GM12801 (cell line): Measurements from ENCODE around the gene PITPNC1.

Source experiments
- TF ChIP-seq, protein P1 (sequence below): IDR thresholded peaks from one replicate; pipeline ENCODE4 v1.5.1; 2011; ENCODE audit warnings: control low read depth; ENCODE audit not compliant: insufficient read length; ENCODE audit errors: extremely low read depth

Gene PITPNC1

DNA sequence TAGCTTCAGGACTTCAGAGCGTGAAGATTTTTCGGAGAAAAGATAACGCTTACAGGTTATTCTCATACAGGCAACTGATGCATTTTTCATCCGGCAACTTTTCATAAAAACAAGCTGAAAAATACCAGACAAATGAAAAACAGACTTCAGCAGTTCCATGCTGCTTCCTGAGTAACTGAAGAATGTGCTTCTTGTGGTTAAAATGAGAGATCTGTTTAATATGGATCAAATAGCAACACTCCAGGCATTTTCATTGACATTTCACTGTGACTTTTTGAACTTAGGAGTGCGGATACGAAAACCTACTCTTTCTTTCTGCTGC, 705 bp upstream of the PITPNC1 start:
- TF ChIP-seq, protein P1, sequence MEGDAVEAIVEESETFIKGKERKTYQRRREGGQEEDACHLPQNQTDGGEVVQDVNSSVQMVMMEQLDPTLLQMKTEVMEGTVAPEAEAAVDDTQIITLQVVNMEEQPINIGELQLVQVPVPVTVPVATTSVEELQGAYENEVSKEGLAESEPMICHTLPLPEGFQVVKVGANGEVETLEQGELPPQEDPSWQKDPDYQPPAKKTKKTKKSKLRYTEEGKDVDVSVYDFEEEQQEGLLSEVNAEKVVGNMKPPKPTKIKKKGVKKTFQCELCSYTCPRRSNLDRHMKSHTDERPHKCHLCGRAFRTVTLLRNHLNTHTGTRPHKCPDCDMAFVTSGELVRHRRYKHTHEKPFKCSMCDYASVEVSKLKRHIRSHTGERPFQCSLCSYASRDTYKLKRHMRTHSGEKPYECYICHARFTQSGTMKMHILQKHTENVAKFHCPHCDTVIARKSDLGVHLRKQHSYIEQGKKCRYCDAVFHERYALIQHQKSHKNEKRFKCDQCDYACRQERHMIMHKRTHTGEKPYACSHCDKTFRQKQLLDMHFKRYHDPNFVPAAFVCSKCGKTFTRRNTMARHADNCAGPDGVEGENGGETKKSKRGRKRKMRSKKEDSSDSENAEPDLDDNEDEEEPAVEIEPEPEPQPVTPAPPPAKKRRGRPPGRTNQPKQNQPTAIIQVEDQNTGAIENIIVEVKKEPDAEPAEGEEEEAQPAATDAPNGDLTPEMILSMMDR = no peak

DNA sequence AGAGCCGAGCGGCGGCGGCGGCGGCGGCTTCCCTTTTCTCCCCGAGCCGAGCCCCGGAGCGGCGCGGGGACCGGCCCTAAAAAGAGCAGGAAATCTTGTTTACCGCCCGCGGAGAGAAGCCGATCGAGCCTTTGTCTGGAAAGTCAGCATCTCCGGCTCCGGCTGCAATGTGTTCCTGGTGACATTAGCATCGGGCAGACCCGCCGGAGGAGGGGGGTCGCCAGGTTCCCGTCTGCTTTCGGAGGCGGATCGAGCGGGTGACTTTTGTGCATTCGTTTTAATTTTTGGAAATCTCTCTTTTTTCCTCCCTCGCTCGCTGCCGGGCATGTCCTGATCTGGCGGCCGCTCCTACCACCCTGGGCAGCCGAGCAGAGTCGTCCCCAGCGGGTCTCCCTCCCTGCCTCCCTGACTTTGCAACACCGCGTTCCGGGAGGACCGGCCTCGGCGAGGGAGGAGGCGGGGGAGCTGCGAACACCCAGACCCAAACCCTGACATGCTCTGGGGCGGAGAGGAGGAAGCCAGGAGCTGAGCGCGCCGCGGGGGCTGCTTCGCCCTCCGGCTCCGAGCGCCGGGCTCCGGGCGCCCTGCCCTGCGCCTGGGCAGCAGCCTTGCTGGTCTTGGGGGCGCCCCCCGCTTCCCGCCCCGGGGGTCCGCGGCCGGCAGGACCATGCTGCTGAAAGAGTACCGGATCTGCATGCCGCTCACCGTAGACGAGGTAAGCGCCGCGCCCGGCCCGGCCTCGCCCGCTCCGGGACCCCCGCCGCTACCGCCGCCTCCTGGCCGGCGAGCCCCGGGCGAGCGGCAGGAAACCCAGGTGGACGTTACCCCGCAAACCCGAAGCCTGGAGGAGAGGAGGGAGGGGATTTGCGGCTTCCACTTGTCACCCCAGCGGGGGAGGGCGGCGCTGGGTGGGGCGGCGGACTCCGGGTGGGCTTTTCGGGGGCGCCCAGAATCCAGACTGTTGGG, 690 bp downstream of the PITPNC1 start:
- TF ChIP-seq, protein P1 = no peak

DNA sequence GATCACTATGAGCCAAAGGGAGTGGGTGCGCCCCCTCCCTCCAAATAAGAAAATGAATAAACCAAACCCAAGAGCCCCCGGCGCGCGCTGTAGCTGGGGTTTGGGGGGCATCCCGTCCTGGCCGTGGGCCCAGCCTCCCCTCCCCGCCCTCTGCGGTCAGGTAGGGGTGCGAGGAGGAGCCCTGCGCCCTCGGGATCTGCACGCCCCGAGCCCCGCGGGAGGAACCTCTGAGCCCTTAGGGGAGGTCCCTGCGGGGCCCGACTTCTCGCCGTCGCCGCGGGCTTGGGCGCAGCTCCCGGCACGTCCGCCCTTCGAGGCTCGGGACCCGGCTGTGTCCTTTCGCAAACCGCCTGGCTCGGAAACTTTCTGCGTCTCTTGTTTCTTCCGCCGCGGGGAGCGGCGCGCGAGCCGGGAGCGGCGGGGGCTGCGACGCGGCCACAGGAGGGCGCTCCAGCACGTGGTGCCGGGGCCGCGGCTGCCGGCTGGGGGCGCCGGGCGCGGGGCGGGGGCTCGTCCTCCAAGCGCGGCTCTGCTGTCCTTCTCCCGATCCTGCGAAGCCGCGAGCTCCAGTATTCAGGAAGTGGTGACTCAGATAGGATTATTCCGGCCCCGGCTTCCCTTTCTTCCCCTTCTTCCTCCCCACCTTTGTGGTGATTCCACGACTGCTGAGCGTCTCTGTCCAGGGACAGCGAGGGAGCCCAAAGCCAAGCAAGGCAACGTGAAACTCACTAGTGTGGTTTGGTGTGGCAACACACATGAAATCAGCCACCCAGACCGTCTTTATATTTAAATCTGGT, 1.6 kb downstream of the PITPNC1 start:
- TF ChIP-seq, protein P1 = no peak

DNA sequence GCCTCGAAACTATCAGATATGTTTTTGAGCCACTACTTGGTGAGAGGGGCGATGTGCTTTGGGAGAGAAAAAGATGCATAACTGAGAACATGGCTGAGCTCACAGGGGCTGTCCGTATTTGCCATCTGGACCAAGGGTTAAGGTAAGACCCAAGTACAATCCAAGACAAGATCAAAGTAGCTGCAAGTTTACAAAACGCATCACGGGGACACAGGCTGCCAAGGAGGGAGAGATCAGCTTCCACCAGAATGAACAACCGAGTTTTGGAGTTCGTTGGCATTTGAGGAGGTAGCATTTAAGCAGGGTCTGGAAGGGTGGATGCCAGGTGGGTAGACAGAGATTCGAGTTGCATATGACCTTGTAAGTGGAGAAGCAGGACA, 2.2 kb downstream of the PITPNC1 start:
- TF ChIP-seq, protein P1 = no peak

DNA sequence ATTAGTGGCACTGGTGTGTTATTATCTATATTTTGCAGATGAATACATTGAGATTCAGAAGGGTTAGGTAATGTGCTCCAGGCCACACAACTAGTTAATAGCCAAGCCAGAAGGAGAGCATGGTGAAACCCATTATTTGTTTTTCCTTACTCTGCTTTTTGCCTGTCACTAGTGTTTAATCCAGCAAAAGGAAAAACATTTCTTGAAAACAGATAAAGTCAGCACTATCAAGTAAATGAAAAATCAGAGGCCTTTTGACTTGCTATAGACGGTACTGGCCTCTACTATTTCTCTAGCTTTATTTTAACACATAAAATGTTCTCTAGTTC, 4.8 kb downstream of the PITPNC1 start:
- TF ChIP-seq, protein P1 = no peak

DNA sequence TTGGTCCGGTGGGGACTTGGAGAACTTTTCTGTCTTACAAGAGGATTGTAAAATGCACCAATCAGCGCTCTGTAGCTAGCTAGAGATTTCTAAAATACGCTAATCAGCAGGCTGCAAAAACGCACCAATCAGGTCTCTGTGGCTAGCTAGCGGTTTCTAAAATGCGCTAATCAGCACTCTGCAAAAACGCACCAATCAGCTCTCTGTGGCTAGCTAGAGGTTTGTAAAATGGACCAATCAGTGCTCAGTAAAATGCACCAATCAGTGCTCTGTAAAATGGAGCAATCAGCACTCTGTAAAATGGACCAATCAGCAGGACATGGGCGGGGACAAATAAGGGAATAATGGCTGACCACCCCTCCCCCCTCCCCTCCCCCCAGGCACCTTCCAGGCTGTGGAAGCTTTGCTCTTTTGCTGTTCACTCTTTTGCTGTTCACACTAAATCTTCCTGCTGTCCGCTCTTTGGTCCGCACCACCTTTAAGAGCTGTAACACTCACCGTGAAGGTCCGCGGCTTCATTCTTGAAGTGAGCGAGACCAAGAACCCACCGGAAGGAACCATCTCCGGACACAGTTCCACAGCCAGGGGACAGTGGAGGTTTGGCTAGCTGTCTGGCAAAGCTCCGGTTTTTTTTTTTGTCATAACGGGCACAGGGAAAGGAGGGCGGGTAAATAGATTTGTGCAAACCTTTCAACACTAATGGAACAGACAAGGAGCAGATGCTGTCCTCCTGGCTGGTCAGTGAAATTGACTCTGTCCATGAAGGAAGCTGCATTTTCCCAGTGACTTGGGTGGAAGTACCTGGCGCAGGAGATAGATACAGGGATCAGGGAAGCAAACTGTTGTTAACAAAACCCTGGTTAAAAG, 8.3 kb downstream of the PITPNC1 start:
- TF ChIP-seq, protein P1 = no peak

DNA sequence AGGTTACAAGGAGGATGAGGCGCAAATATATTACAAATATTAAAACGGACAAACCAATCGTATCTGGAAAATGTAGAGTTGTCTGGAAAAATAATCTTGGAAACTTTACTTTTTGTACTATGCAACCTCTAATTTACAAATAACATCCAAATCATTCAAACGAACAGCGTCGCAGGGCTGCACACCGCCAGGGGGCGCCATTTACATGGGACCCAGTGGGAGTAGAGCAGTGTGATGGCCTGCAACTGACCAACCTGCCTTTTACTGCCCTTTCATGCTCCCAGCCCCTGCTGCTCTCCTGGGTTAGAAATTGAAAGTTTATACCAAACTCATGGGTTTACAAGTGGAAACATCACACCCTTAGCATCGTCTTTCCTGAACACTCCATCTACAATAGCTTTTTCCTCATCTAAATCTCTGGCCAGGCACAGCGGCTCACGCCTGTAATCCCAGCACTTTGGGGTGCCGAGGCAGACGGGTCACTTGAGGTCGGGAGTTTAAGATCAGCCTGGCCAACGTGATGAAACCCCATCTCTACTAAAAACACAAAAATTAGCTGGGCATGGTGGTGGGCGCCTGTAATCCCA, 10.0 kb downstream of the PITPNC1 start:
- TF ChIP-seq, protein P1 = no peak
